Articular chondrocyte of knee joint (primary cell): ENCODE measurements around the gene SEMG1. TPM values are rescaled to one million over a fixed set of nuclear protein-coding genes. Genes with fewer than 3 reads are reported as not detected.

Experiments used
- total RNA-seq: library from RNA; depleted of rRNA; stranded (reverse); fragments of >200 nt; gene quantifications from 2 replicates; pipeline ENCODE4 v1.2.3, GENCODE V29; 2012

The SEMG1 gene, protein sequence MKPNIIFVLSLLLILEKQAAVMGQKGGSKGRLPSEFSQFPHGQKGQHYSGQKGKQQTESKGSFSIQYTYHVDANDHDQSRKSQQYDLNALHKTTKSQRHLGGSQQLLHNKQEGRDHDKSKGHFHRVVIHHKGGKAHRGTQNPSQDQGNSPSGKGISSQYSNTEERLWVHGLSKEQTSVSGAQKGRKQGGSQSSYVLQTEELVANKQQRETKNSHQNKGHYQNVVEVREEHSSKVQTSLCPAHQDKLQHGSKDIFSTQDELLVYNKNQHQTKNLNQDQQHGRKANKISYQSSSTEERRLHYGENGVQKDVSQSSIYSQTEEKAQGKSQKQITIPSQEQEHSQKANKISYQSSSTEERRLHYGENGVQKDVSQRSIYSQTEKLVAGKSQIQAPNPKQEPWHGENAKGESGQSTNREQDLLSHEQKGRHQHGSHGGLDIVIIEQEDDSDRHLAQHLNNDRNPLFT
- total RNA-seq, result not detected in 2 replicates

DNA sequence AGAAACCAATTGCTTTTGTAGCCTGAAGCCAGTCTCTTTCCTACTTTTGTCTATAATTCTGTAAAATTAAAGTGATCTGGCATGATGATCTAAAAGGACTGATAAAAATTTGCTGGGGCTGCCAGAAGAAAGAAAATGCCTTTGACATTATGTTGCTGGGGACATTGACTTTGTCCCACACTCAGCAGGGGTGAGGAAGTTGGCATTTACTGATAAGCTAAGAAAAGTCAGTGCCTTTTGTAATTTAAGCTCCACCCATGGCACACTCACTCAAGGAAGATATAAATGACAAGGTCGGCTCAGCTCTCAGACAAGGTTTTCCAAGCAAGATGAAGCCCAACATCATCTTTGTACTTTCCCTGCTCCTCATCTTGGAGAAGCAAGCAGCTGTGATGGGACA lies at the start of gene SEMG1:
SEMG1 (plus strand) TSS at position 309 of the 400 bp plus-strand sequence; CDS start at position 330, 21 bp downstream.

DNA sequence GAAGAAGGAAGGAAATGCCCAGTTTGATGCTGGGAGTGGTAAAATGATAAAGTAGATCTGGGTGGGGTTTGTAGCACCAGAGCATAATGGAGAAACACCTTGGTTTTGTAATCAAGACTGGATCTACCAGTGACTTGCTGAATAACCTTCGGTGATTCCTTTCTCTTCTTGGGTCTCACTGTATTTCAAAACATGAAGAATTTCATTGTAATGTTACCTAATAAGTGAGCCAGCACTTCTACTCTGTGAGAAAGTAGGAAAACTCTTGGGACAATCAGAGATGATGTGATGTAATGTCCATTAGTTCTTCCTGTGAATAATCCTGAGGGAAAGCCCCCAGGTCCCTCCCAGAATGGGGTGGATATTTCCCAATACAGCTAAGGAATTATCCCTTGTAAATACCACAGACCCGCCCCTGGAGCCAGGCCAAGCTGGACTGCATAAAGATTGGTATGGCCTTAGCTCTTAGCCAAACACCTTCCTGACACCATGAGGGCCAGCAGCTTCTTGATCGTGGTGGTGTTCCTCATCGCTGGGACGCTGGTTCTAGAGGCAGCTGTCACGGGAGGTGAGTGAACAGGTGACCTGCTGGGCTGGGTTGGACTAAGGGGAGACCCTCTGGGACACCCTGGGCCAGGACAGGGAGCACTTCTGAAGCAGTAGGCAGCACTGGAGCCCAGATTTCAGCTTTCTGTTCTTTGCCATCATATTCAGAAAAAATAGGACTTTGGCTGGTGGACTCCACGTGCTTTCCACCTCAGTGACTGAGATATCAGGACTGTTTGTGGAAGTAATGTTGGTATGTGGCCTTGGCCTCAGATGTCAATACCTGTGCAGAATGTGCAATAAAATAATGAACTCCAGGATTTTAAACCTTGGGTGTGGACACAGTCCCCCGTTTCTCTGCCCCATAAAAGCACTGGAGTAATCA lies 32.1 kb upstream of the SEMG1 start, which contains the start of gene PI3:
PI3 (plus strand) TSS at position 469 of the 931 bp plus-strand sequence; CDS start at position 490, 21 bp downstream.

DNA sequence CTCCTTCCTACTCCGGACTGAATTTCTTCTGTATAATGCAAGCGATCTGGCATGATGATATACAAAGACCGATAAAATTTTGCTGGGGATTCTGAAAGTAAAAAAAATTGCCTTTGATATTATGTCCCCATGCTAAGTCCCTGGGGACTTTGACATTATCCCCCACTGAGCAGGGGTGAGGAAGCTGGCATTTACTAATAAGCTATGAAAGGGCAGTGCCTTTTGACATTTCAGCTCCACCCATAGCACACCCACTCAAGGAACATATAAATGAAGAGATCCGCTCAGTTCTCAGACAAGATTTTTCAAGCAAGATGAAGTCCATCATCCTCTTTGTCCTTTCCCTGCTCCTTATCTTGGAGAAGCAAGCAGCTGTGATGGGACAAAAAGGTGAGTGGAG lies 14.2 kb downstream of the SEMG1 start, which contains the start of gene SEMG2:
SEMG2 (plus strand) TSS at position 298 of the 400 bp plus-strand sequence; CDS start at position 315, 17 bp downstream.

DNA sequence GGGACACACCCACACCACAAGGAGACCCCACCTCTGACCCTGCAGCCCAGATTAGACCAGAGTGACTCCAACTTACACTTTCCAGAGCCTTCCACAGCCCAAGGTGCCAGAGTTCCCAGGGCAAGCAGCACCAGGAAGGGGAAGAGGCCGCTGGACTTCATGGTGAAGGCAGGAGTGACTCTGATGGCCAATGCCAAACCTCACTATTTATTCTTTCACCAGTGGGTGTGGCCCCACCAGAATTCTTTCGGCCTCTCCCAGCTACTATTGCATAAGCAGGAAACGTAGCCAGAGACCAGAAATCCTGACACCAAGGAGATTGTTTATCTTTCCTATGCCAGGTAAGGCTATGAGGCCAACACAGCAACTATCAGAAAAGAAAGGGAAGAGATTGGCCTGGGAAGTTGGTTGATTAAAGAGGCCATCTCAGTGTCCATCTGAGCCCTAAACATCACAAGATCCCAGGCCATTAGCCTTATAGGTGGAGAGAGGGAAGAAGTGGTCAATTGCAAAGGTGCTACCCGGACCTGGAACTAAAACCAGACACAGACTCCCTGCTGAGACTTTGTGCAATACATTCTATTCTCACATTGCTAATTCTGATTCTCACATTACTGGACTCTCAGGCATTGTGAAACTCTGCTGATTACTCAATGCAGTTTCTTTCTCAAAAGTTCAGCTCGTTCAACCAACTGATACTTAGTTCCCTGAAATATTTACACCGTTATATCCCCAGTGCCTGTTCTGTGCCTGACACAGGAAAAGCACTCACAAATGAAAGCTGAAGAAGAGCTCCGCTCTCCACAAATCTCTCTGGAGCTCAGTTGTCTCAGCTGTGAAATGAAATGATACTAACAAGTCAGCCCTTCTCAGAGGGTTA lies 47.8 kb downstream of the SEMG1 start, which contains the start of gene SLPI:
SLPI (minus strand) TSS at position 182 of the 880 bp plus-strand sequence; CDS start at position 161, 21 bp downstream.

Other genes starting within 250 kb of the SEMG1 start
- 15.3 and 16.4 TPM in 2 replicates for gene TOMM34, start 246.6 kb upstream of the SEMG1 start, total RNA-seq
- 26.5 and 26.8 TPM in 2 replicates for gene STK4, start 240.5 kb upstream of the SEMG1 start, total RNA-seq
- gene KCNS1, start 105.9 kb upstream of the SEMG1 start, total RNA-seq, result not detected in 2 replicates
- gene WFDC5, start 91.9 kb upstream of the SEMG1 start, total RNA-seq, result not detected in 2 replicates
- gene WFDC12, start 82.6 kb upstream of the SEMG1 start, total RNA-seq, result not detected in 2 replicates
- gene PI3, start 32.1 kb upstream of the SEMG1 start, total RNA-seq, result 0.32 TPM in 1 of 2 replicates, not detected in the other
- not detected in 2 replicates for gene SEMG2, start 14.3 kb downstream of the SEMG1 start, total RNA-seq
- gene SLPI, start 47.5 kb downstream of the SEMG1 start, total RNA-seq, result 11.7 and 12.4 TPM in 2 replicates
- gene RBPJL, start 99.8 kb downstream of the SEMG1 start, total RNA-seq, result not detected in 2 replicates
- gene MATN4, start 101.3 kb downstream of the SEMG1 start, total RNA-seq, result not detected in 2 replicates
- 353 and 389 TPM in 2 replicates for gene SDC4, start 141.4 kb downstream of the SEMG1 start, total RNA-seq
- gene SYS1, start 156.1 kb downstream of the SEMG1 start, total RNA-seq, result 25.7 and 34.5 TPM in 2 replicates
- not detected in 2 replicates for gene TP53TG5, start 171.3 kb downstream of the SEMG1 start, total RNA-seq
- 4.1 and 4.5 TPM in 2 replicates for gene DBNDD2, start 201.3 kb downstream of the SEMG1 start, total RNA-seq
- 46.9 and 52.1 TPM in 2 replicates for gene PIGT, start 209.1 kb downstream of the SEMG1 start, total RNA-seq